A549 (cell line): ENCODE data around the gene NBEAL2. TPM values are rescaled to one million over a fixed set of nuclear protein-coding genes. Genes with fewer than 3 reads are reported as not detected.

Experiments used
- ATAC-seq, 2 experiments: fragments of 200-7000 bp in 1 of 2; fragments of >200 bp in 1 of 2; cut with Nextera tagmentation in 1 of 2; cut with Tn5 transposase in 1 of 2; 3 replicates each; pipeline versions ENCODE4 v1.8.0 to v1.9.1; 2018 to 2020; ENCODE audit warnings: mild to moderate bottlenecking in 1 of 2, moderate library complexity in 1 of 2
- CTCF ChIA-PET: fragments of 300-600 bp; sonication (Branson Sonifier 250); formaldehyde crosslinking; extraction: SDS; loops from one replicate; lab custom pipeline; 2021; ENCODE audit warnings: antibody characterized with exemption, inconsistent platforms; lab: Yijun Ruan, JAX
- POLR2A ChIA-PET: fragments of 350-600 bp; formaldehyde crosslinking; extraction: SDS; loops from one replicate; lab custom pipeline; 2021; ENCODE audit warnings: antibody characterized with exemption, inconsistent platforms; lab: Yijun Ruan, JAX
- DNase-seq, 2 experiments: peaks; one replicate each; pipeline versions ENCODE4 v3.0.0 to v3.0.0-alpha.2; 2011 to 2016; ENCODE audit warnings: low read depth in 1 of 2, low spot score in 1 of 2
- FAIRE-seq: peaks from 2 replicates; lab custom pipeline; 2011; peaks lifted over from hg19 to GRCh38; lab: Jason Lieb, UNC
- H3K27ac ChIP-seq, 2 experiments: fragments of >200 bp; sonication (Bioruptor Twin); formaldehyde crosslinking; 3 replicates each; pipeline ENCODE4 v1.5.1; 2016 to 2017
- H3K4me1 ChIP-seq: fragments of >200 bp; sonication (Bioruptor Twin); formaldehyde crosslinking; 3 replicates; pipeline ENCODE4 v1.6.1; 2016
- H3K4me2 ChIP-seq: fragments of >200 bp; sonication (Bioruptor Twin); formaldehyde crosslinking; 3 replicates; pipeline ENCODE4 v1.6.1; 2016
- H3K4me3 ChIP-seq: fragments of >200 bp; sonication (Bioruptor Twin); formaldehyde crosslinking; 3 replicates; pipeline ENCODE4 v1.5.1; 2016
- H3K9me3 ChIP-seq: fragments of >200 bp; sonication (Bioruptor Twin); formaldehyde crosslinking; 3 replicates; pipeline ENCODE4 v1.6.1; 2016
- CBX2 ChIP-seq: fragments of 200-600 bp; sonication (generic); IDR thresholded peaks from 2 replicates; pipeline ENCODE4 v1.6.1; 2016; ENCODE audit warnings: low read depth, mild to moderate bottlenecking, borderline replicate concordance
- CBX8 ChIP-seq: fragments of 200-600 bp; sonication (generic); IDR thresholded peaks from 2 replicates; pipeline ENCODE4 v1.6.1; 2016
- CHD4 ChIP-seq: fragments of 200-600 bp; sonication (generic); IDR thresholded peaks from 2 replicates; pipeline ENCODE4 v1.6.1; 2016; ENCODE audit warnings: antibody characterized with exemption, mild to moderate bottlenecking, borderline replicate concordance
- FOSL2 ChIP-seq, 2 experiments: fragments of 450-650 bp in 1 of 2; fragments of >200 bp in 1 of 2; sonication (Bioruptor Twin) in 1 of 2; formaldehyde crosslinking; IDR thresholded peaks; 2 replicates each; pipeline versions ENCODE4 v1.5.0 to v1.6.1; 2016 to 2020; ENCODE audit warnings: mild to moderate bottlenecking in 1 of 2, moderate library complexity in 1 of 2
- FOXS1 ChIP-seq: fragments of 250-450 bp; sonication (Bioruptor Pico); IDR thresholded peaks from 2 replicates; pipeline ENCODE4 v1.5.0; 2020; ENCODE audit warnings: mild to moderate bottlenecking, moderate library complexity
- JUN ChIP-seq, 2 experiments: fragments of >200 bp; sonication (Bioruptor Twin); formaldehyde crosslinking; IDR thresholded peaks; 2 replicates in 1 of 2; 3 replicates in 1 of 2; pipeline ENCODE4 v1.6.1; 2016 to 2017
- JUNB ChIP-seq: fragments of >200 bp; sonication (Bioruptor Twin); formaldehyde crosslinking; IDR thresholded peaks from 2 replicates; pipeline ENCODE4 v1.6.1; 2016
- MAZ ChIP-seq: fragments of 150-350 bp; IDR thresholded peaks from 2 replicates; pipeline ENCODE4 v1.6.1; 2014; ENCODE audit warnings: antibody characterized with exemption, low read depth, low read length, borderline replicate concordance
- NR3C1 ChIP-seq: fragments of >200 bp; sonication (Bioruptor Twin); formaldehyde crosslinking; IDR thresholded peaks from 3 replicates; pipeline ENCODE4 v1.6.1; 2017
- RAD21 ChIP-seq, 2 experiments: fragments of >200 bp in 1 of 2; sonication (Bioruptor Twin) in 1 of 2; formaldehyde crosslinking in 1 of 2; IDR thresholded peaks in 1 of 2; conservative IDR thresholded peaks in 1 of 2; 2 replicates in 1 of 2; 3 replicates in 1 of 2; pipeline ENCODE4 v1.6.1; 2012 to 2018; ENCODE audit warnings: inconsistent platforms in 1 of 2
- RCOR1 ChIP-seq: fragments of 150-350 bp; IDR thresholded peaks from 2 replicates; pipeline ENCODE4 v1.6.1; 2014; ENCODE audit warnings: antibody characterized with exemption, low read length, low read depth
- RFX5 ChIP-seq: fragments of 450-650 bp; IDR thresholded peaks from 2 replicates; pipeline ENCODE4 v1.7.1; 2014; ENCODE audit warnings: antibody characterized with exemption, mild to moderate bottlenecking, moderate library complexity
- SMC3 ChIP-seq: fragments of >200 bp; sonication (Bioruptor Twin); formaldehyde crosslinking; IDR thresholded peaks from 3 replicates; pipeline ENCODE4 v1.6.1; 2018; ENCODE audit warnings: inconsistent platforms
- WGBS: methylation state at CpG from one replicate; pipeline ENCODE4 v1.1.6; 2017; ENCODE audit errors: missing lambda C conversion rate; 5-methylcytosine and 5-hydroxymethylcytosine counted together
- polyA plus RNA-seq, 4 experiments: library from polyadenylated mRNA; depleted of rRNA in 3 of 4; stranded (reverse); fragments of >200 nt; fragmentation: RNase III in 1 of 4; extraction: RNeasy Plus Mini Kit Qiagen cat#74134 plus additional on column Dnase treatment in 1 of 4; gene quantifications; 2 replicates in 3 of 4; 3 replicates in 1 of 4; pipeline ENCODE4 v1.2.3, GENCODE V29; 2011 to 2017
- TF ChIP-seq, protein P1 (sequence below): fragments of >200 bp; sonication (Bioruptor Twin); formaldehyde crosslinking; IDR thresholded peaks from 2 replicates; pipeline ENCODE4 v1.6.1; 2016
- TF ChIP-seq, protein P2 (sequence below): fragments of 250-450 bp; sonication (Bioruptor Pico); IDR thresholded peaks from 2 replicates; pipeline ENCODE4 v1.5.0; 2021; ENCODE audit warnings: mild to moderate bottlenecking, moderate library complexity, borderline replicate concordance
- TF ChIP-seq, protein P3 (sequence below): fragments of 150-350 bp; IDR thresholded peaks from 2 replicates; pipeline ENCODE4 v1.6.1; 2014; ENCODE audit warnings: low read depth, mild to moderate bottlenecking, low read length
- TF ChIP-seq, protein P4 (sequence below): IDR thresholded peaks from 2 replicates; pipeline ENCODE4 v1.6.1; 2012
- TF ChIP-seq, protein P5 (sequence below): fragments of >200 bp; sonication (Bioruptor Twin); formaldehyde crosslinking; IDR thresholded peaks from 3 replicates; pipeline ENCODE4 v1.5.1; 2016
- TF ChIP-seq, protein P6 (sequence below): fragments of 450-650 bp; IDR thresholded peaks from 2 replicates; pipeline ENCODE4 v1.6.1; 2014; ENCODE audit warnings: antibody characterized with exemption

Gene NBEAL2
- polyA plus RNA-seq, 2 of the 4 experiments (the other 2 are of a cell fraction) = 9.6 to 47.3 TPM

DNA sequence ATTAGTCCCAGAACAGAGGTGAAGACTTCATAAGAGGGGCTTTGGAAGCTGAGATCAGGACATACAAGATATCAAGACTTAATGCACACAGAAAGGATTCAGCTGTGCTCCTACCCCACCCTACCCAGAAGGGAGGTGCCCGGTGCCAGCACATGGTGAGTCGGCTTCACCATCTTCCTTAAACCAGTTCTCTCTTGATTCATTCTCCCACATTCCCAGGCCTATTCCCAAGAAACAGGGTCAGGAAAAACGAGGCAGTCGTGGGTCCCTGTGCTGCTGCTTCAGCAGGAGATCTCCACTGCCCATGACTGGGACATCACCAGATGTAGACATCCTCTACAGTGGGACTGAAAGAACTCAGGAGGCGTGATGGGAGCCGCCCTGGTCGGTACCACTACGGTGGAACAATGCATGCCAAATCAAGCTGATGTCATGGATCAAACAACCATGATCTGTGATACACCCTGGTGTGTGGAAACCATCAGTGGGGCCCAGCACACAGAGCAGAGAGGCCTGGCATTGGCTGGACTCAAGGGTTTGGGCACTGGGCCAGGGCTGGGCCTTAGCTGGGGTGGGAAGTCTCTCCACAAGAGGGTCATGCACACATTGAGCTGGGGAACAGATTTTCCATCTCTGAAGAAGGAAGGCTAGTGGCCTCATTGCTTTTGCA, 44.8 kb upstream of the NBEAL2 start:
- CTCF ChIA-PET = interaction anchor here (1.3 to 5.3 kb wide), 9 partner anchors 10 to 64 kb away, joined by 4 to 62 read pairs (median 7); no protein-coding TSS in a partner anchor
- Histone ChIP-seq H3K9me3 (no peaks in the 10 kb centered on the region), H3K4me1 (peaks cover 83% of the 10 kb centered on the region), H3K27ac (peak overlapping the region; percentile 85 to 88), H3K4me3 (0 out of 3 replicates have a peak overlapping the region, but pooled peaks have one; percentile 6), H3K4me2 (peak overlapping the region; percentile 70)
- DNase-seq = peak in 1 of 2 experiments; percentile 16
- POLR2A ChIA-PET = interaction anchor here (0.8 to 2.3 kb wide), 4 partner anchors 10 to 44 kb away, joined by 3 to 33 read pairs (median 6); partner anchors contain the start of genes CCDC12 and NBEAL2
- no peak for FAIRE-seq
- WGBS = 59% methylated on average over 7 of the region's 8 CpGs
- ATAC-seq = no peak; a peak in 1 of 6 replicates
- TF ChIP-seq RFX5 (no peak), NR3C1 (no peak), CBX8 (no peak), FOXS1 (CRISPR knock-in tag) (no peak), JUN (IDR thresholded peaks at IDR 0.05) (no peak), RCOR1 (no peak), CBX2 (no peak), CHD4 (no peak)
- TF ChIP-seq, protein P1, sequence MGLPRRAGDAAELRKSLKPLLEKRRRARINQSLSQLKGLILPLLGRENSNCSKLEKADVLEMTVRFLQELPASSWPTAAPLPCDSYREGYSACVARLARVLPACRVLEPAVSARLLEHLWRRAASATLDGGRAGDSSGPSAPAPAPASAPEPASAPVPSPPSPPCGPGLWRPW = no peak
- TF ChIP-seq, protein P2, sequence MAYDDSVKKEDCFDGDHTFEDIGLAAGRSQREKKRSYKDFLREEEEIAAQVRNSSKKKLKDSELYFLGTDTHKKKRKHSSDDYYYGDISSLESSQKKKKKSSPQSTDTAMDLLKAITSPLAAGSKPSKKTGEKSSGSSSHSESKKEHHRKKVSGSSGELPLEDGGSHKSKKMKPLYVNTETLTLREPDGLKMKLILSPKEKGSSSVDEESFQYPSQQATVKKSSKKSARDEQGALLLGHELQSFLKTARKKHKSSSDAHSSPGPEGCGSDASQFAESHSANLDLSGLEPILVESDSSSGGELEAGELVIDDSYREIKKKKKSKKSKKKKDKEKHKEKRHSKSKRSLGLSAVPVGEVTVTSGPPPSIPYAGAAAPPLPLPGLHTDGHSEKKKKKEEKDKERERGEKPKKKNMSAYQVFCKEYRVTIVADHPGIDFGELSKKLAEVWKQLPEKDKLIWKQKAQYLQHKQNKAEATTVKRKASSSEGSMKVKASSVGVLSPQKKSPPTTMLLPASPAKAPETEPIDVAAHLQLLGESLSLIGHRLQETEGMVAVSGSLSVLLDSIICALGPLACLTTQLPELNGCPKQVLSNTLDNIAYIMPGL (CRISPR knock-in tag) = no peak

DNA sequence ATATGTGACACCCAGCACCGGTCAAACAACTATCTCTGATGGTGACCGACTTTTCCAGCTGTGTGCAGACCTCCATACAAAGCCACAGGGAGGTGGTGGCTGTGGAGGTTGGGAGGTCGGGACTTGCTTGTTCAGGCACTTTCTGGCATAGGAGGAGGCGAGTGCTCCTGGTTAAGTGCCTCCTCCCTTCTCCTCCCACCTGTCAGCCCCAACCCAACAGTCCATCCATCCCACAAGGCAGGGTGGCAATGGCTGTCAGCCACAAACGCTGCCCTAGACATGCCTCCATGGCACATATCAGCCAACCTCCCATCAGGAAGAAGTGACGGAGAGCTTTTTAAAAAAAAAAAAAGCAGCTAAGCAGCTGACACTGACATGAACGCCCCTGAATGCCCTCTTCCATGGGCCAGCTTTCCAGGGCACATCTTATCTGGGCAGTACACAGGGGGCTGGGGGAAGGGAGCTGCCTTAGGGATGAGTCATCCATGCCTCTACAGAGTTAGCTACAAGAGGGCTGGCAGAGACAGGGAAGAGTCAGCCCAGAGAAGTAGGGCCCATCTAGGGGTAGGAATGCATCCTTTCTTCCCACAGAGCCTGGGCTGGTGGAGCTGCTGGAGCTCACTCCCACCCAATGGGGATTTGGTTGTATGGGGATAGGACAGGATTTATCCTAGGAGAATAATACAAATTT, 44.2 kb upstream of the NBEAL2 start:
- CTCF ChIA-PET = interaction anchor here (0.8 to 5.3 kb wide), 15 partner anchors 11 to 85 kb away, joined by 3 to 62 read pairs (median 5); partner anchors contain the start of gene NBEAL2
- peak overlapping the region; percentile 70 for H3K4me2 ChIP-seq
- no peak for FAIRE-seq
- TF ChIP-seq, protein P3, sequence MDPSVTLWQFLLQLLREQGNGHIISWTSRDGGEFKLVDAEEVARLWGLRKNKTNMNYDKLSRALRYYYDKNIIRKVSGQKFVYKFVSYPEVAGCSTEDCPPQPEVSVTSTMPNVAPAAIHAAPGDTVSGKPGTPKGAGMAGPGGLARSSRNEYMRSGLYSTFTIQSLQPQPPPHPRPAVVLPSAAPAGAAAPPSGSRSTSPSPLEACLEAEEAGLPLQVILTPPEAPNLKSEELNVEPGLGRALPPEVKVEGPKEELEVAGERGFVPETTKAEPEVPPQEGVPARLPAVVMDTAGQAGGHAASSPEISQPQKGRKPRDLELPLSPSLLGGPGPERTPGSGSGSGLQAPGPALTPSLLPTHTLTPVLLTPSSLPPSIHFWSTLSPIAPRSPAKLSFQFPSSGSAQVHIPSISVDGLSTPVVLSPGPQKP = no peak
- TF ChIP-seq JUN (IDR thresholded peaks at IDR 0.05) (0 out of 5 replicates have a peak, but pooled peaks of 1 of the 2 experiments have one; percentile 21), JUNB (peak; percentile 22; the same call in 1 of the 2 replicates), FOSL2 (IDR thresholded peaks at IDR 0.05) (peak; percentile 66), FOSL2 (CRISPR knock-in tag; IDR thresholded peaks at IDR 0.05) (peak; percentile 97), SMC3 (peak; percentile 36; the same call in 2 of the 3 replicates), MAZ (no peak), RAD21 (conservative IDR thresholded peaks at IDR 0.05 in 1 of 2, IDR thresholded peaks at IDR 0.05 in 1 of 2) (peak; percentile 14 to 15; a peak in 2 of 5 replicates)
- TF ChIP-seq, protein P4, sequence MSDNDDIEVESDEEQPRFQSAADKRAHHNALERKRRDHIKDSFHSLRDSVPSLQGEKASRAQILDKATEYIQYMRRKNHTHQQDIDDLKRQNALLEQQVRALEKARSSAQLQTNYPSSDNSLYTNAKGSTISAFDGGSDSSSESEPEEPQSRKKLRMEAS = peak; percentile 43
- TF ChIP-seq, protein P5, sequence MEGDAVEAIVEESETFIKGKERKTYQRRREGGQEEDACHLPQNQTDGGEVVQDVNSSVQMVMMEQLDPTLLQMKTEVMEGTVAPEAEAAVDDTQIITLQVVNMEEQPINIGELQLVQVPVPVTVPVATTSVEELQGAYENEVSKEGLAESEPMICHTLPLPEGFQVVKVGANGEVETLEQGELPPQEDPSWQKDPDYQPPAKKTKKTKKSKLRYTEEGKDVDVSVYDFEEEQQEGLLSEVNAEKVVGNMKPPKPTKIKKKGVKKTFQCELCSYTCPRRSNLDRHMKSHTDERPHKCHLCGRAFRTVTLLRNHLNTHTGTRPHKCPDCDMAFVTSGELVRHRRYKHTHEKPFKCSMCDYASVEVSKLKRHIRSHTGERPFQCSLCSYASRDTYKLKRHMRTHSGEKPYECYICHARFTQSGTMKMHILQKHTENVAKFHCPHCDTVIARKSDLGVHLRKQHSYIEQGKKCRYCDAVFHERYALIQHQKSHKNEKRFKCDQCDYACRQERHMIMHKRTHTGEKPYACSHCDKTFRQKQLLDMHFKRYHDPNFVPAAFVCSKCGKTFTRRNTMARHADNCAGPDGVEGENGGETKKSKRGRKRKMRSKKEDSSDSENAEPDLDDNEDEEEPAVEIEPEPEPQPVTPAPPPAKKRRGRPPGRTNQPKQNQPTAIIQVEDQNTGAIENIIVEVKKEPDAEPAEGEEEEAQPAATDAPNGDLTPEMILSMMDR = peak; percentile 34; the same call in 2 of the 3 replicates
- TF ChIP-seq, protein P6, sequence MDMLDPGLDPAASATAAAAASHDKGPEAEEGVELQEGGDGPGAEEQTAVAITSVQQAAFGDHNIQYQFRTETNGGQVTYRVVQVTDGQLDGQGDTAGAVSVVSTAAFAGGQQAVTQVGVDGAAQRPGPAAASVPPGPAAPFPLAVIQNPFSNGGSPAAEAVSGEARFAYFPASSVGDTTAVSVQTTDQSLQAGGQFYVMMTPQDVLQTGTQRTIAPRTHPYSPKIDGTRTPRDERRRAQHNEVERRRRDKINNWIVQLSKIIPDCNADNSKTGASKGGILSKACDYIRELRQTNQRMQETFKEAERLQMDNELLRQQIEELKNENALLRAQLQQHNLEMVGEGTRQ = no peak
- TF ChIP-seq, all 56 proteins: peak for 7
- peak; percentile 91 to 92 for ATAC-seq
- Histone ChIP-seq H3K4me3 (0 out of 3 replicates have a peak overlapping the region, but pooled peaks have one; percentile 6), H3K9me3 (no peaks in the 10 kb centered on the region), H3K4me1 (peaks cover 83% of the 10 kb centered on the region), H3K27ac (peak overlapping the region; percentile 85 to 88)
- POLR2A ChIA-PET = interaction anchor here (0.8 to 2.3 kb wide), 5 partner anchors 9 to 44 kb away, joined by 3 to 33 read pairs (median 4); partner anchors contain the start of genes CCDC12 and NBEAL2
- peak; percentile 80 to 83 for DNase-seq
- WGBS = 43% methylated on average over 6 of the region's 7 CpGs
